Stimulated activated CD4-positive, alpha-beta T cell treated with anti-CD3 and anti-CD28 coated beads, Interleukin-15, amount 100 ng/mL, for 48 hours (primary cell): ENCODE data around the gene UBL3.
A peak's percentile ranks its signal among the peaks of the same experiment; 100 is the strongest.

Experiments used
- DNase-seq, 2 donors: peaks; one replicate each; pipeline ENCODE4 v3.0.0-alpha.2; 2020; ENCODE audit warnings: low read depth in 2 of 2

Gene UBL3

GRCh38 chr13:29850213-29850898, at the start of gene UBL3:
UBL3 (minus strand) TSS chr13:29850617; CDS start chr13:29849538, 1,079 bp downstream.
- DNase-seq = peak; percentile 89 to 94

DNA sequence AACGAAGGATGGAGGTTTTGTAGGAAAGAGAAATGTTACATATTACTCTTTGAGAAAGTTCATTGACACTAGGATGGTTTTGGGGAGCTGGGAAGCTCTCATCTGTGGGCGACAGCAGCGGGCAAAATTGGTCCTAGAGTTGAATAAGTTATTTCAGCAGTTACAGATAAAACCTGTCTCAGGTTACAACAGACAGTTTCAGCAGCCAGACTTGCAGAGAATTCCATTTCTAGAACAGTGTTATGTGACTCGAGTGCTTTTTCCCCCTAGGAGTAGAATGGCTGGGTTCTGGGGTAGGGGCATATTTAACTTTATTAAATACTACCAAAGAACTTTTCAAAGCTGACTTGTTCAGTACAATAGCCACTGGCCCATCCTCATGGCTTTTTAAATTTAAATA, 46.7 kb upstream of the UBL3 start:
- no peak for DNase-seq

- no peak for DNase-seq
These were observed 43.0 kb upstream of the UBL3 start for GRCh38 chr13:29893438-29893837.

- DNase-seq = no peak
These were observed 41.7 kb upstream of the UBL3 start for GRCh38 chr13:29892151-29892550.

- DNase-seq = no peak
These were observed 38.7 kb upstream of the UBL3 start for GRCh38 chr13:29889111-29889510.

- DNase-seq = no peak
These were observed 37.9 kb upstream of the UBL3 start for GRCh38 chr13:29888306-29888705.

- DNase-seq = no peak
These were observed 37.3 kb upstream of the UBL3 start for GRCh38 chr13:29887686-29888085.

DNA sequence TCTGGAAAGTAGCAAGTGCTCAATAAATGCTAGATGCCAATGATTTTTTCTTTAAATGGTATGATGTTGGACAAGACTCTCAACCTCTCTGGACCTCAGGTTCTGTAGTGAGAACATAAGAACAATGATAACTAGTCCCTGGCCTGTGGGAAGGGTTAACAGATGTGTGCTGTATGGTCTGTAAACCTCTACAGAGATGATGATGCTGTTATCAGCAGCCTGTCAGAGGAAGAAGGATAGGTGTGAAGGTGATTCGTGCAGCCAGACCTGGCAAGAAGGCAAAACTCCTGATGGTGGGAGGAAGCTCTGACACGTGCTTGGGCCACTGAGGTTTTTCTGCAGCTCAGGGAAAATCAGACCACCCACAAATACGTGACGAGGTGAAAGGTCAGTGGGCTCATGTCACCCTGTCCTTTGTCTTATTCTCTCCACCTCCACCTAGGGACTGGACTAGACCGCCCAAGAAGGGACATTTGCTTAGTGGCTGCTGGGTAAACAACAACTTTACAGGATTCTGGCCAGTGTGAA, 36.7 kb upstream of the UBL3 start:
- DNase-seq = no peak

DNA sequence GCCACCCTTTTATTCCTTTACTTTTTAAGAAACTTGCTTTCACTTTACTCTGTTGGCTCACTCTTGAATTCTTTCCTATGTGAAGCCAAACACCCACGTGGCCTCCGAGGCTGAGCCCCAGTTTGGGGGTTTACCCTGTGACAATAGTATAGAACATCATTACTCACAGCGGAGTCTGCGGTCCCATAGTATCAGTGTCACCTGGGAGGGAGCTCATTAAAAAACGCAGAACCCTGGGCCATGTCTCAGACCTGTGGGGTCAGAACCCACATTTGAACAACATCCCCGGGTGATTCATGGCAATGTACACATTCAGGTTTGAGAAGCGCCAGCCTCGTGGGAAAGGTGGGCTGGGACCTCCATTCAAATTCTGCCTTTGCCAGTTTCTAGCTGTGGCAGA, 36.0 kb upstream of the UBL3 start:
- peak; percentile 48 to 69 for DNase-seq

GRCh38 chr13:29885989-29886388, 35.6 kb upstream of the UBL3 start:
- no peak for DNase-seq

- no peak for DNase-seq
These were observed 34.4 kb upstream of the UBL3 start for GRCh38 chr13:29884671-29885430.

- no peak for DNase-seq
These were observed 33.6 kb upstream of the UBL3 start for GRCh38 chr13:29883941-29884518.

DNA sequence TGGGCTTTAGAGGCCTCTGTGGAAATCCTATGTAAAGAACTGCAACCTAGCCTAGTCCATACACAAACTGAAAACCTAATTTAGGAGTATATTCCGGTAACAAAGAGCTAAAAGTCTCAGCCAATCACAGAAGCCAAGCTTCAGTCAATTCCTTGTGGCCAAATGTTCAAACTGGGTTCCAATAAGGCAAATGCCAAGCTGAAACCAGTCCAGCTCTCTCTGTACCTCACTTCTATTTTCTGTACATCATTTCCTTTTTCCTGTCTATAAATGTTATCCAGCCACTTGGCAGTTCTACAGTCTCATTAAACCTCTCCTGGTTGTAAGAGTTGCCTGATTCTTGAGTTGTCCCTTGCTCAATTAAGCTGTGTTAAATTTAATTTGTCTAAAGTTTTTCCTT, 31.7 kb upstream of the UBL3 start:
- DNase-seq = no peak

- DNase-seq = no peak
These were observed 27.7 kb upstream of the UBL3 start for GRCh38 chr13:29878101-29878500.

DNA sequence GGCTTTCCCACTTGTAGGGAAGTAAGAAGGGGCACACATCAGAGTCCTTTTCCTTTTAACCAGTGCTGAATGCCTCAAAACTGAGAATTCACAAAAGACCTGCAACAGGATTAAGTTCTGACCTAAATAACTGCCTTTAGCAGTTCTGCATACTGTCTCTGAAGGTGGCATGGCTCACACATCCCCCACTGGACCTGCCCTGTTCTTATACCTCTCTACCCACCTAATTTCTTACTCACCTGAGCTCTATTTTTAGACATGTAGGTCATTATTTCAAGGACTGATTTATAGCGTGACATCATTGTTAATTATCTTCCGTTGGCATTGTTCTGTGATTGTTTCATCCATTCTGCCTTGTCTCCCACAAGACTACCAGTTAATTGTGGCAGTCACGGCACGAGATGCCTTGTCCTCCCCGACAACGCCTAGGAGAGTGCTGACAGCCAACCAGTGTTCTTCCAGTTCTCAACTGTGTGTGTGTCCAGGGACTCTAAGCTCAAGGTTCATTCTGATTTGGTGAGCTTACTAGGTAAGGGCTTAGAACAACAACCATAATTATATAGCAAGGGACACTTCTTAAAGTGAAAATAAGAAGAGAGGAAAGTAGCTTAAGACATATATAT, 27.1 kb upstream of the UBL3 start:
- DNase-seq = no peak

DNA sequence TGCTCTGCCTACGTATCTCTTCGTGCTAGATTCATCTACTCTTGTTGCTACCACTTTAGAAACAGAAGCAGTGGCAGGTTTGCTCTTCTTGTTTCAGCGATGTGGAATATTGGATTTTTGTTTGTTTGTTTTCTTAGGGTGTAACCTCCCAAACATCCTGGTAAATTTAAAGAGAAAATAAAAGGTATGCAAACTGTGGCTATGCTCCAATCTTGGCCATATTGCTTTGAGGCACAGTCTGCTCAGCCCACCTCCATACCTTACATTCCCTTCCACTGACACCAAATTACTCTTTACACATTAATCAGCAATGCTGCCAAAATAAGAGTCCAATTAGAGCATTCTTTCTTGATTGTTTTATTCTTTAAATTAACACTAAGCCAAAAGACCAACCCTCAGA, 25.2 kb upstream of the UBL3 start:
- DNase-seq = no peak

DNA sequence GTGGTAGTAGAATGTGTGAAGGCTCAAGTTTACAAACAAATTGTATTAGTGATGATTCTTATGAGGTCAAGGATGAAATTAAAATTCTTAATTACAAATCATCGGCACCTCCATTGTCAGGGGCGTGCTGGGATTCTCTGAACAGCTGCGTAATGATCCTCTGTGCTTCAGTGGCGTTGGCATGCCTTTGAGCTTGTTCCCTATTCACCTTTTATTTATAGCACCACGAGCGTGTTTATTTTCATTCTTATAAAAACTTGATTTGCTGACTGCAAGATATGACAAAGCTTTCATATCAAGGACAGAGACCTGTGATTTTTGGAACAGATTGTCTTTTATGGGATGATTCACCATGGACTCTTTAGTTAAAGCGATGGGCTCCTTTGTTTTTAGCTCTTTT, 18.2 kb upstream of the UBL3 start:
- DNase-seq = no peak

GRCh38 chr13:29865934-29866333, 15.5 kb upstream of the UBL3 start:
- DNase-seq = no peak

GRCh38 chr13:29861694-29862110, 11.3 kb upstream of the UBL3 start:
- no peak for DNase-seq

- no peak for DNase-seq
These were observed 9.6 kb upstream of the UBL3 start for GRCh38 chr13:29859971-29860370.

DNA sequence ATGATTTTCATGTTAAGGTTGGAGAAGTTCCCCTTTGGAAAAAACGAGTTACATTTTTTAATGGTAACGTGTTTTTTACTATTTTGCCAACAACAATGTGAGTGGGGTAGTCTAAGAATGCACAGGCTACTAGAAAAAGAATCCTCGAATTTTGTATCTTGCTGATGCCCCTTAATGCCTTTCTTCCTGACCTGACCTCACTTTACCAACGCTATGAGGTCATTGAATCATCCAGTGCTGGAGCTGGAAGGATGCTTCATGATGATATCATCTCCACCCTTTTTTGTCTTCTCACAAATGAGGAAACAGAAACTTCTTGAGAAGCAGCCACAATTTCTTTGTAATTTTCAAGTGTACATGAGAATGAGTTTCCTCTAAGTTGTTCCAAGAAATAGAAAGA, 8.2 kb upstream of the UBL3 start:
- no peak for DNase-seq

GRCh38 chr13:29858231-29858630, 7.8 kb upstream of the UBL3 start:
- no peak for DNase-seq
